ENCODE results near the gene CYP27B1. TPM values are rescaled to one million over a fixed set of nuclear protein-coding genes. Genes with fewer than 3 reads are reported as not detected.

Gene CYP27B1
- total and polyA plus RNA-seq, 9 of the 15 experiments (the other 6 are each of a cell fraction or from before 2014, with no cell fraction given): 0.18 to 4.2 (median 1.8) TPM

- TF ChIP-seq ZC3H4 (CRISPR knock-in tag; IDR thresholded peaks at IDR 0.05; ENCODE audit: borderline replicate concordance) (no peak), PHB (CRISPR knock-in tag; IDR thresholded peaks at IDR 0.05) (no peak), SIRT6 (IDR thresholded peaks at IDR 0.05; ENCODE audit: low read depth, low read length) (no peak), SRSF7 (optimal IDR thresholded peaks at IDR 0.05; ENCODE audit: low read depth, low read length) (no peak), MIER1 (IDR thresholded peaks at IDR 0.05; ENCODE audit: low read depth) (no peak), NKRF (IDR thresholded peaks at IDR 0.05; ENCODE audit: borderline replicate concordance) (no peak), SAFB2 (IDR thresholded peaks at IDR 0.05; ENCODE audit: borderline replicate concordance, low read depth, low read length, severe bottlenecking) (no peak), ASH1L (IDR thresholded peaks at IDR 0.05; ENCODE audit: borderline replicate concordance, low read depth, partially characterized antibody) (peak; percentile 11), ZC3H8 (IDR thresholded peaks at IDR 0.05) (no peak), ARID3B (CRISPR knock-in tag; IDR thresholded peaks at IDR 0.05; ENCODE audit: borderline replicate concordance) (no peak), IRF1 (CRISPR knock-in tag; IDR thresholded peaks at IDR 0.05; ENCODE audit: borderline replicate concordance) (no peak), ZNF280B (CRISPR knock-in tag; IDR thresholded peaks at IDR 0.05) (no peak), SOX6 (IDR thresholded peaks at IDR 0.05) (no peak), NR0B1 (IDR thresholded peaks at IDR 0.05; ENCODE audit: partially characterized antibody) (no peak), LEF1 (IDR thresholded peaks at IDR 0.05) (no peak), ARNT (IDR thresholded peaks at IDR 0.05) (no peak), SMARCB1 (IDR thresholded peaks at IDR 0.05; ENCODE audit: insufficient read length, low read depth) (no peak)
Observed at GRCh38 chr12:57782243-57782607, 15.3 kb upstream of the CYP27B1 start (continued).
